T-helper 2 cell treated with Interferon-gamma antibody and Interleukin-4, amounts not matched to agents 100 ng/mL and 5 ng/mL, for 36 hours (primary cell): Measurements from ENCODE around the gene ARMC8. TPM values are rescaled to one million over a fixed set of nuclear protein-coding genes. Genes with fewer than 3 reads are reported as not detected.

Experiments used
- intact Hi-C: fragments of 100-400 bp; cut with micrococcal nuclease; formaldehyde crosslinking; loops from one replicate; pipeline ENCODE4 v1.15.1; 2023
- total RNA-seq: library from RNA; stranded (reverse); gene quantifications from 2 replicates; pipeline ENCODE4 v1.2.3, GENCODE V29; 2022

ARMC8 gene
- total RNA-seq, 1 donor from 2014 or later: 47.7 TPM

GRCh38 chr3:138338811-138339210 is 151.7 kb downstream of the ARMC8 start:
- intact Hi-C loops: no loop called here

DNA sequence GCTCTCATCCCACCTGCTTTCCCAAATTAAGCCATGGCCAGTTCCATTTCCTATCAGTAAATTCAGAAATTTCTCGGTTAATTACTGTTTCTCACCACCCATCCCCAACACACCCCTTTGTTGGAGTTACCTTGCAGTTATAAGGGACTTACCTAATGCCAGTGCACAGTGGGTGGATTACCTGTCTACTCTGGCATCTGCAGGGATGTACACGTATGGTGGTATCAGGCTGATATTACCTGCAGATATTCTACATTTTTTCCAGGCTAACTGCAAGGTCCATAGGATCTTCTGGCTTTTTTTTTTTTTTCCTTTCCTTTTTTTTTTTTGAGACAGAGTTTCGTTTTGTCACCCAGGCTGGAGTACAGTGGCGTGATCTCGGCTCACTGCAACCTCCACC is 153.4 kb downstream of the ARMC8 start:
- intact Hi-C loops: no loop called here

DNA sequence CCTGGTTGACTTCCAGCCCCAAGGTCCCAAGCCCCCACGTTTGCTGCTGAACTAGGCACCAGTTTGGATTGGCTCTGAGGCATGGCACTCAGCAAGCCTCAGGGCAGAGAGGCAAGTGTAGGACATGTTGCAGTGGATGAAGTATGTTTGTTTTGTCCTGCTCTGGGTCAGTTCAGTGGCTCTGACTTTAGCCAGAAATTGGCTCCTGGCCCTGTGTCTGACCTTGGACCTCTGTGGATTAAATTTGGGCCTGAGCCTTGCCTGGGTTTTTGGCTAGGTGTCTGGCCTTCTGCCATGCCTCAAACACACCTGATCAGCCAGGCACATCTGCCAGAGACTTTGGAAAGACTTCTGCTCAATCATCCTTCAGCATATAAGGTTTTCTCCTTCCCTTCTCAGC is 157.7 kb downstream of the ARMC8 start:
- intact Hi-C loops: no loop called here

Other genes with a start within 250 kb of the ARMC8 start
- gene CLDN18, start 177.1 kb upstream of the ARMC8 start, total RNA-seq: not detected in 2 replicates
- not detected in 2 replicates for gene DZIP1L, start 71.7 kb upstream of the ARMC8 start, total RNA-seq
- gene A4GNT, start 54.9 kb upstream of the ARMC8 start, total RNA-seq: not detected in 2 replicates
- 21.5 and 22.2 TPM in 2 replicates for gene DBR1, start 12.4 kb upstream of the ARMC8 start, total RNA-seq
- gene NME9, start 142.6 kb downstream of the ARMC8 start, total RNA-seq: not detected in 2 replicates
- gene MRAS, start 161.3 kb downstream of the ARMC8 start, total RNA-seq: not detected in 2 replicates
- 0.61 and 1.2 TPM in 2 replicates for gene ESYT3, start 247.3 kb downstream of the ARMC8 start, total RNA-seq